Measurements from ENCODE around the gene DNAJC12.

DNA sequence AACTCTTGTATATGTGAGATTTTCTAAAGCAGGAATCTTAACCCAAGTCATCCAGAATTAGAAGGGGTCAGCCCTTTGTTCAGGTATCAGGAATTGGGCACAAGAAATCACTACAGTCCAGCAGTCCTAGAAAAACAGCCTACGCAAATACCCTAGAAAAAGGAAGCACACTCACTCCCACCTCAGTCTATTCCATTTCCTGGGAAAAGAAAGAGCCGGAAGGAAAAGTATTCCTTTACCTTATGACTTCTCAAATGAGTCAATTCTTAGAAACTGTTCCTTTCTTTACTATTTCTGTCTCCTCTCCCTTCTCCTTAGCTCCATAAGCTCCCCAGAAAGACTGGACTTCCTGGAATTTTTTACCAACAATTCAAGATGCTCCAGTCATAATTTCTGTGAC, 62.7 kb downstream of the DNAJC12 start:
- no peak for TF ChIP-seq NFRKB (IDR thresholded peaks at IDR 0.05)
- TF ChIP-seq LEF1 (IDR thresholded peaks at IDR 0.05; ENCODE audit: borderline replicate concordance), result no peak
- TF ChIP-seq ZNF384 (IDR thresholded peaks at IDR 0.05), result no peak
- TF ChIP-seq L3MBTL2 (conservative IDR thresholded peaks at IDR 0.05), result no peak
- no peak for TF ChIP-seq SUZ12 (IDR thresholded peaks at IDR 0.05)
- no peak for TF ChIP-seq BHLHE40 (IDR thresholded peaks at IDR 0.05; ENCODE audit: borderline replicate concordance)
- TF ChIP-seq FOXA1 (IDR thresholded peaks at IDR 0.05), result no peak

All from HEK293T (cell line).